ENCODE results near the gene ARHGEF9. TPM values are rescaled to one million over a fixed set of nuclear protein-coding genes. Genes with fewer than 3 reads are reported as not detected.

Gene ARHGEF9
- total RNA-seq, 4 donors from 2014 or later, result 24.7 to 39.6 (median 30.3) TPM

DNA sequence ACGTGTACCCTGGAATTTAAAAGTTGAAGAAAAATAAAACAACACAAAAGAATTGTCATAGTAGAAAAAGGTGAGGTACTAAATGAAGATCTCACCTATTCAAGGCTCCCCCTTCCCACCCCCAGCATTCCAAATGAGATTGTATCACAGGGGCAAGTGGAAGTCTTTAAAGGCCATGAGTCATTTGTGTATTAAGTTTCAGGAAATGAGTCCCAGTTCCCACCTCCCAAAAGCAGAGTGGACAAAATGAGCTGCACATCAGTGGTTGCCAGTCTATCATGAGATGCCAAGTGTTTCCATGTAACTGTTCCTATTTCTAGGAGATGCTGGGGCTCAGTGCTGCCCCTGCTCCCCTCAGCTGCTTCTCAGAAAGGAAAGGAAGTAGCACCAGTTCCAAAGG, 20.1 kb downstream of the ARHGEF9 start:
- H3K9me3 ChIP-seq, result no peaks in the 10 kb centered on the region
- H3K36me3 ChIP-seq, result no peaks in the 10 kb centered on the region
- no peak overlapping the region for H3K4me3 ChIP-seq
- no peak for TF ChIP-seq CTCF (IDR thresholded peaks at IDR 0.05)
- no peak for TF ChIP-seq POLR2A (IDR thresholded peaks at IDR 0.05)
- no peak overlapping the region for H3K27ac ChIP-seq
- no peaks in the 10 kb centered on the region for H3K4me1 ChIP-seq
- no peak for DNase-seq
- no peaks in the 10 kb centered on the region for H3K27me3 ChIP-seq

DNA sequence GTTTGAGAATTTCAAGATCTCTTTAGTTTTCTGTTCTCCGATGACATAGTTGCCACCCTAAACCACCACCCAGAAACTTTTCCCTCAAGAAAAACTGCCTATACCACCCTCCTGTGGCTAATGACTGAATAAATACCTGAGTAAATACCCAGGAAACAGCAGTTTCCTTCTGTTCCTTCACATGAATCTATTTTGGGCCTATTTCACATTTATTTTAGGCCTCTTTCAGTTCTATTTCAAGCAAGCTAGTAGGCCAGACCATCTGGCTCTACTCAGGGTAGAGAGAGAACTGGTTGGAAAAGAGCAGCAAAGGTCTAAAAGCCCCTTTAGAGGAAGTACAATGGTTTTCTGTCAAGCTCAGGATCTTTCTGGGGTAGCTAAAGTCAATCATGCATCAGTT, 23.4 kb downstream of the ARHGEF9 start:
- no peaks in the 10 kb centered on the region for H3K9me3 ChIP-seq
- no peaks in the 10 kb centered on the region for H3K36me3 ChIP-seq
- H3K27me3 ChIP-seq, result no peaks in the 10 kb centered on the region
- no peak overlapping the region for H3K4me3 ChIP-seq
- DNase-seq, result no peak
- no peak for TF ChIP-seq POLR2A (IDR thresholded peaks at IDR 0.05)
- peak in 3 of 6 experiments; percentile 10 to 32 (median 19) for TF ChIP-seq CTCF (IDR thresholded peaks at IDR 0.05)
- no peak overlapping the region for H3K27ac ChIP-seq
- no peaks in the 10 kb centered on the region for H3K4me1 ChIP-seq

DNA sequence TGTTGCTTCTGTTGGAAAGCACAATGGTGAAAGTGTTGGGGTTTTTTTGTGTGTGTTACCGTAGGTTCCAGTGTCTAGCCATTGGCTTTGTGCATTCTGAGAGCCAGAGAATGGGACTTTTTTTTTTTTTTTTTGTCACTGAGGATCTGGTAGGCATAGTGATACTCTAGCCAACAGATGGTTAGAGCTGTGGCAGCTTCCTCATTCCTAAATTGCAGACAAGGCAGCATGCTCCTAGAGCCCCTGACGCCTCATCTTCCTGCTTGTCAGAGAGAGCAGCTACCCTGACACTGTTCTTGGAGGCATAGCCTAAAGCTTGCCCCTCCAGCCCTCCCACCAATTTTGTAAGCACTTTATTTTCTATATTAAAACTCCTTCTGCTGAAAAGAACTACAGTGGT, 27.0 kb downstream of the ARHGEF9 start:
- Histone ChIP-seq H3K4me3 (no peak overlapping the region), H3K9me3 (no peaks in the 10 kb centered on the region), H3K36me3 (no peaks in the 10 kb centered on the region), H3K4me1 (no peaks in the 10 kb centered on the region), H3K27ac (no peak overlapping the region), H3K27me3 (no peaks in the 10 kb centered on the region)
- TF ChIP-seq CTCF (IDR thresholded peaks at IDR 0.05), result no peak
- no peak for TF ChIP-seq POLR2A (IDR thresholded peaks at IDR 0.05)
- no peak for DNase-seq

GRCh38 chrX:63755892-63756291, 29.1 kb downstream of the ARHGEF9 start:
- H3K27ac ChIP-seq, result peak overlapping the region in 2 of 4 donors; percentile 91 to 94
- H3K36me3 ChIP-seq, result no peaks in the 10 kb centered on the region
- H3K4me3 ChIP-seq, result no peak overlapping the region
- no peaks in the 10 kb centered on the region for H3K27me3 ChIP-seq
- no peaks in the 10 kb centered on the region for H3K4me1 ChIP-seq
- no peaks in the 10 kb centered on the region for H3K9me3 ChIP-seq
- DNase-seq, result no peak
- no peak for TF ChIP-seq POLR2A (IDR thresholded peaks at IDR 0.05)

GRCh38 chrX:63754860-63755579, 30.0 kb downstream of the ARHGEF9 start:
- TF ChIP-seq CTCF (IDR thresholded peaks at IDR 0.05), result no peak
- TF ChIP-seq POLR2A (IDR thresholded peaks at IDR 0.05), result peak; percentile 55 to 70

DNA sequence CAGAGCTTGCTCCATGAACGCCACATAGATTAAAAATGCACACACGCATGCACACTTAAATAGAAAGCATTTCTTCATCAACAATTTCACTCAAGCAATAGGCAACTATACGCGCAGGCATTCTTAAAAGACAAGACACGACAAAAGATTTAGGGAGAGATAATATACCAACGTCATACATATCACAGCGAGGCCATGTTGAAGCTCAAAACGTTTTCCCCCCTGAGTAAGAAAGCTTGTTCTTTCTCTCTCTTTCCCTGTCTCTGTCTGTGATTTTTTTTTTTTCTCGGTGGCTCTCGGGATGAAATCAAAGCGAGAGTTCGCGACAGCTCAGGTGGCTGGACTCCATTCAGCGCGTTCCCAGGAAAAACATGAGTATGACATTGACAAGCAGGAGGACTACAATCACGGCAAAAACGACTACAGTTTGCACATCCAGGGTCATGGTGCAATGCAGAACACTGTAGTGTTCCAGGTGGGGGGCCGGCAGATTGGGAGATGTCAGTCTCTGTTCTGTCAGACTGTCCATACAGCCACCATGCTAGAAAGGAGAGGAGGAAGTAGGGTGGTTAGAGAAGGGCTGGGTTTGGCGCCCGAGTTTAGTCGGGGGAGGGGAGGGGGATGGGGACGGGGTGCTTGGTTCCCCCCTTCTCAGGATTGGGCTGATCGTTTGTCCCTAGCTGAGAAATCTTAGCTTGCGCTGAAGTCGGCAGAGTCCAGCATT, 30.7 kb downstream of the ARHGEF9 start:
- peak in 2 of 3 donors; percentile 26 to 52 for DNase-seq
- H3K4me1 ChIP-seq, result no peaks in the 10 kb centered on the region
- H3K36me3 ChIP-seq, result no peaks in the 10 kb centered on the region
- peak overlapping the region; percentile 86 to 94 (median 92) for H3K27ac ChIP-seq
- TF ChIP-seq POLR2A (IDR thresholded peaks at IDR 0.05) (no peak), CTCF (IDR thresholded peaks at IDR 0.05) (no peak)
- H3K9me3 ChIP-seq, result no peaks in the 10 kb centered on the region
- no peaks in the 10 kb centered on the region for H3K27me3 ChIP-seq
- peak overlapping the region; percentile 58 to 77 (median 68) for H3K4me3 ChIP-seq

More at GRCh38 chrX:63754860-63755579, 30.0 kb downstream of the ARHGEF9 start:
- peak; percentile 89 to 96 (median 90) for DNase-seq
- Histone ChIP-seq H3K36me3 (no peaks in the 10 kb centered on the region), H3K4me3 (peak overlapping the region; percentile 58 to 77 (median 68)), H3K27me3 (no peaks in the 10 kb centered on the region), H3K27ac (peak overlapping the region; percentile 86 to 94 (median 92)), H3K9me3 (no peaks in the 10 kb centered on the region), H3K4me1 (no peaks in the 10 kb centered on the region)
